HepG2 (cell line): Measurements from ENCODE around the gene TMEM141. TPM values are rescaled to one million over a fixed set of nuclear protein-coding genes. Genes with fewer than 3 reads are reported as not detected.

Experiments used
- ATAC-seq: fragments of 200-7000 bp; cut with Tn5 transposase; 3 replicates; pipeline ENCODE4 v1.9.1; 2020; ENCODE audit warnings: mild to moderate bottlenecking, moderate library complexity
- BruUV-seq: library from RNA; stranded (reverse); fragments of 400-500 nt; replicated peaks from 2 replicates; lab custom pipeline; 2021; lab: Mats Ljungman, UMichigan
- CTCF ChIA-PET: fragments of 300-600 bp; formaldehyde crosslinking; extraction: SDS; loops from one replicate; lab custom pipeline; 2021; ENCODE audit warnings: low total read pairs, inconsistent platforms, low intra/inter-chr PET ratio; lab: Yijun Ruan, JAX
- POLR2A ChIA-PET: fragments of 350-600 bp; sonication (Branson Sonifier 250); formaldehyde crosslinking; loops from one replicate; lab custom pipeline; 2020; ENCODE audit warnings: antibody characterized with exemption, inconsistent platforms; lab: Yijun Ruan, JAX
- DNase-seq: peaks from one replicate; pipeline ENCODE4 v3.0.0-alpha.2; 2015; ENCODE audit warnings: low spot score
- FAIRE-seq: peaks from 3 replicates; lab custom pipeline; 2011; peaks lifted over from hg19 to GRCh38; lab: Jason Lieb, UNC
- H2AFZ ChIP-seq: one replicate; pipeline ENCODE4 v1.6.1; 2011; ENCODE audit warnings: low read length, inconsistent platforms
- H3K27ac ChIP-seq: fragments of 300-600 bp; 3 replicates; pipeline ENCODE4 v1.8.0; 2011; ENCODE audit warnings: mixed run types, mild to moderate bottlenecking, mixed read lengths, low read length, inconsistent platforms; ENCODE audit not compliant: insufficient read depth; ENCODE audit errors: extremely low read length
- H3K27me3 ChIP-seq, 2 experiments: fragments of 200-600 bp in 1 of 2; 2 replicates in 1 of 2; 3 replicates in 1 of 2; pipeline versions ENCODE4 v1.6.0 to v1.8.0; 2011; ENCODE audit warnings: low read length in 2 of 2, mild to moderate bottlenecking in 2 of 2, moderate library complexity in 2 of 2, inconsistent platforms in 1 of 2; ENCODE audit not compliant: insufficient read depth in 2 of 2, control insufficient read depth in 1 of 2
- H3K36me3 ChIP-seq, 2 experiments: fragments of 200-600 bp in 1 of 2; replicated peaks in 1 of 2; 2 replicates in 1 of 2; 3 replicates in 1 of 2; pipeline versions ENCODE4 v1.5.1 to v1.8.0; 2011; ENCODE audit warnings: low read length in 2 of 2, inconsistent platforms in 1 of 2; ENCODE audit not compliant: insufficient read depth in 2 of 2, control insufficient read depth in 1 of 2
- H3K4me1 ChIP-seq: 2 replicates; pipeline ENCODE4 v1.5.1; 2012; ENCODE audit warnings: low read length, inconsistent platforms; ENCODE audit not compliant: insufficient read depth
- H3K4me2 ChIP-seq: 2 replicates; pipeline ENCODE4 v1.6.0; 2011; ENCODE audit warnings: low read depth, low read length, inconsistent platforms
- H3K4me3 ChIP-seq, 3 experiments: fragments of 200-600 bp in 1 of 3; sonication (generic), shearing (Covaris generic) in 1 of 3; replicated peaks in 1 of 3; 2 replicates each; pipeline ENCODE4 v1.5.1; 2011 to 2016; ENCODE audit warnings: low read length in 3 of 3, inconsistent platforms in 2 of 3, low read depth in 2 of 3, mild to moderate bottlenecking in 2 of 3, control low read depth in 1 of 3, mixed read lengths in 1 of 3; ENCODE audit not compliant: insufficient read depth in 1 of 3
- H3K79me2 ChIP-seq: one replicate; pipeline ENCODE4 v1.6.1; 2011; ENCODE audit warnings: low read length, inconsistent platforms; ENCODE audit not compliant: insufficient read depth
- H3K9ac ChIP-seq: 2 replicates; pipeline ENCODE4 v1.6.0; 2011; ENCODE audit warnings: mild to moderate bottlenecking, low read depth, low read length, inconsistent platforms; ENCODE audit not compliant: insufficient read depth
- H3K9me3 ChIP-seq: 2 replicates; pipeline ENCODE4 v1.5.1; 2012; ENCODE audit warnings: mild to moderate bottlenecking, low read length
- H4K20me1 ChIP-seq: 2 replicates; pipeline ENCODE4 v1.6.0; 2011; ENCODE audit warnings: inconsistent platforms, mild to moderate bottlenecking, low read length, moderate library complexity; ENCODE audit not compliant: insufficient read depth
- E2F5 ChIP-seq: sonication (generic); formaldehyde crosslinking; conservative IDR thresholded peaks from 2 replicates; pipeline ENCODE4 v1.4.0; 2020; ENCODE audit warnings: missing genetic modification reagents
- GATA4 ChIP-seq: sonication (generic); IDR thresholded peaks from 2 replicates; pipeline ENCODE4 v1.6.1; 2016; ENCODE audit warnings: antibody characterized with exemption, low read depth, borderline replicate concordance
- HNRNPL ChIP-seq: fragments of 200-400 bp; formaldehyde crosslinking; IDR thresholded peaks from 2 replicates; pipeline ENCODE4 v1.6.1; 2017; ENCODE audit warnings: mild to moderate bottlenecking, low read depth, low read length
- HOXA7 ChIP-seq: sonication (generic); formaldehyde crosslinking; IDR thresholded peaks from 2 replicates; pipeline ENCODE4 v1.8.1; 2022; ENCODE audit warnings: mild to moderate bottlenecking, missing genetic modification reagents, moderate library complexity
- NONO ChIP-seq, 2 experiments: fragments of 450-650 bp in 1 of 2; sonication (generic) in 1 of 2; formaldehyde crosslinking in 1 of 2; IDR thresholded peaks in 1 of 2; conservative IDR thresholded peaks in 1 of 2; 2 replicates each; pipeline versions ENCODE4 v1.6.1 to v1.8.0; 2017 to 2022; ENCODE audit warnings: mild to moderate bottlenecking in 1 of 2, missing genetic modification reagents in 1 of 2, moderate library complexity in 1 of 2
- PCBP1 ChIP-seq: fragments of 200-400 bp; formaldehyde crosslinking; IDR thresholded peaks from 2 replicates; pipeline ENCODE4 v1.6.1; 2017; ENCODE audit warnings: mild to moderate bottlenecking, low read depth, low read length, borderline replicate concordance
- PHF5A ChIP-seq: IDR thresholded peaks from one replicate; pipeline ENCODE4 v1.6.1; 2018; ENCODE audit warnings: low read depth, missing genetic modification reagents; ENCODE audit not compliant: unreplicated experiment
- RNF2 ChIP-seq: fragments of 450-650 bp; conservative IDR thresholded peaks from 2 replicates; pipeline ENCODE4 v1.6.1; 2016; ENCODE audit warnings: low read depth
- ZNF235 ChIP-seq: sonication (generic); formaldehyde crosslinking; IDR thresholded peaks from 2 replicates; pipeline ENCODE4 v1.8.1; 2023; ENCODE audit warnings: mild to moderate bottlenecking, missing genetic modification reagents, borderline replicate concordance
- WGBS: methylation state at CpG from one replicate; pipeline ENCODE4 v1.1.6; 2017; ENCODE audit warnings: low lambda C conversion rate; 5-methylcytosine and 5-hydroxymethylcytosine counted together
- in situ Hi-C: cut with HindIII; loops from 2 replicates; pipeline ENCODE4 v1.10.0; 2017; ENCODE audit warnings: low pct_unique_long_range_greater_than_20kb; ENCODE audit not compliant: extremely low pct_ligation_motif_present
- intact Hi-C: fragments of 100-400 bp; cut with micrococcal nuclease; formaldehyde crosslinking; loops from one replicate; pipeline ENCODE4 v1.10.0; 2022; ENCODE audit not compliant: unreplicated experiment
- polyA plus RNA-seq, 8 experiments: library from polyadenylated mRNA; depleted of rRNA in 3 of 8; stranded (reverse) in 7 of 8; unstranded in 1 of 8; fragments of >200 nt; fragmentation: Illumina TruSeq in 4 of 8; extraction: Trizol in 4 of 8; gene quantifications; 2 replicates each; pipeline versions ENCODE4 v1.2.1 to v1.2.3, GENCODE V29; 2011 to 2016; ENCODE audit warnings: low read depth in 4 of 8, missing spikeins in 1 of 8, mixed read lengths in 1 of 8; ENCODE audit not compliant: insufficient read depth in 1 of 8
- total RNA-seq, 5 experiments: library from RNA; depleted of rRNA; stranded (reverse); fragments of >200 nt; fragmentation: Illumina TruSeq; extraction: Trizol; gene quantifications; 2 replicates each; pipeline ENCODE4 v1.2.3, GENCODE V29; 2016; ENCODE audit warnings: low read depth in 1 of 5
- TF ChIP-seq, protein P1 (sequence below): sonication (generic); formaldehyde crosslinking; IDR thresholded peaks from 2 replicates; pipeline ENCODE4 v1.4.0; 2020; ENCODE audit warnings: mild to moderate bottlenecking, missing genetic modification reagents
- TF ChIP-seq, protein P2 (sequence below): sonication (generic); formaldehyde crosslinking; IDR thresholded peaks from 2 replicates; pipeline ENCODE4 v1.5.0; 2020; ENCODE audit warnings: mild to moderate bottlenecking, missing genetic modification reagents

Gene TMEM141
- total and polyA plus RNA-seq, 2 of the 13 experiments (the other 11 are each of a cell fraction or from before 2014, with no cell fraction given) = 81.0 to 202 TPM

GRCh38 chr9:136747161-136748060, 43.7 kb upstream of the TMEM141 start:
- peaks cover 4% of the 10 kb centered on the region for H3K4me1 ChIP-seq
- H3K27ac ChIP-seq = no peak overlapping the region
- 55% methylated on average over 14 of the region's 22 CpGs for WGBS
- FAIRE-seq (no peak), DNase-seq (no peak), ATAC-seq (no peak)
- no peaks in the 10 kb centered on the region for H3K36me3 ChIP-seq
- no peak overlapping the region for H3K9ac ChIP-seq
- 0 out of 2 replicates have a peak, but pooled peaks have one; percentile 22 for TF ChIP-seq PCBP1
- TF ChIP-seq ZNF235 = no peak
- TF ChIP-seq, protein P1, sequence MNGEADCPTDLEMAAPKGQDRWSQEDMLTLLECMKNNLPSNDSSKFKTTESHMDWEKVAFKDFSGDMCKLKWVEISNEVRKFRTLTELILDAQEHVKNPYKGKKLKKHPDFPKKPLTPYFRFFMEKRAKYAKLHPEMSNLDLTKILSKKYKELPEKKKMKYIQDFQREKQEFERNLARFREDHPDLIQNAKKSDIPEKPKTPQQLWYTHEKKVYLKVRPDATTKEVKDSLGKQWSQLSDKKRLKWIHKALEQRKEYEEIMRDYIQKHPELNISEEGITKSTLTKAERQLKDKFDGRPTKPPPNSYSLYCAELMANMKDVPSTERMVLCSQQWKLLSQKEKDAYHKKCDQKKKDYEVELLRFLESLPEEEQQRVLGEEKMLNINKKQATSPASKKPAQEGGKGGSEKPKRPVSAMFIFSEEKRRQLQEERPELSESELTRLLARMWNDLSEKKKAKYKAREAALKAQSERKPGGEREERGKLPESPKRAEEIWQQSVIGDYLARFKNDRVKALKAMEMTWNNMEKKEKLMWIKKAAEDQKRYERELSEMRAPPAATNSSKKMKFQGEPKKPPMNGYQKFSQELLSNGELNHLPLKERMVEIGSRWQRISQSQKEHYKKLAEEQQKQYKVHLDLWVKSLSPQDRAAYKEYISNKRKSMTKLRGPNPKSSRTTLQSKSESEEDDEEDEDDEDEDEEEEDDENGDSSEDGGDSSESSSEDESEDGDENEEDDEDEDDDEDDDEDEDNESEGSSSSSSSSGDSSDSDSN (CRISPR knock-in tag) = no peak
- no peak for TF ChIP-seq GATA4
- no peak for TF ChIP-seq E2F5 (CRISPR knock-in tag)
- no peak for TF ChIP-seq NONO (IDR thresholded peaks at IDR 0.05)
- TF ChIP-seq NONO (CRISPR knock-in tag; conservative IDR thresholded peaks at IDR 0.05) = no peak
- no peak for TF ChIP-seq RNF2
- TF ChIP-seq, protein P2, sequence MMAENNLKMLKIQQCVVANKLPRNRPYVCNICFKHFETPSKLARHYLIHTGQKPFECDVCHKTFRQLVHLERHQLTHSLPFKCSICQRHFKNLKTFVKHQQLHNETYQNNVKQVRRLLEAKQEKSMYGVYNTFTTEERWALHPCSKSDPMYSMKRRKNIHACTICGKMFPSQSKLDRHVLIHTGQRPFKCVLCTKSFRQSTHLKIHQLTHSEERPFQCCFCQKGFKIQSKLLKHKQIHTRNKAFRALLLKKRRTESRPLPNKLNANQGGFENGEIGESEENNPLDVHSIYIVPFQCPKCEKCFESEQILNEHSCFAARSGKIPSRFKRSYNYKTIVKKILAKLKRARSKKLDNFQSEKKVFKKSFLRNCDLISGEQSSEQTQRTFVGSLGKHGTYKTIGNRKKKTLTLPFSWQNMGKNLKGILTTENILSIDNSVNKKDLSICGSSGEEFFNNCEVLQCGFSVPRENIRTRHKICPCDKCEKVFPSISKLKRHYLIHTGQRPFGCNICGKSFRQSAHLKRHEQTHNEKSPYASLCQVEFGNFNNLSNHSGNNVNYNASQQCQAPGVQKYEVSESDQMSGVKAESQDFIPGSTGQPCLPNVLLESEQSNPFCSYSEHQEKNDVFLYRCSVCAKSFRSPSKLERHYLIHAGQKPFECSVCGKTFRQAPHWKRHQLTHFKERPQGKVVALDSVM = peak; percentile 91
- TF ChIP-seq HNRNPL = 0 out of 2 replicates have a peak, but pooled peaks have one; percentile 19
- TF ChIP-seq HOXA7 (CRISPR knock-in tag) = no peak
- no peak for TF ChIP-seq PHF5A (CRISPR knock-in tag)
- H3K9me3 ChIP-seq = peaks cover 14% of the 10 kb centered on the region
- BruUV-seq = no TSS peak
- in situ Hi-C loops = no loop called here
- no peak overlapping the region for H3K4me3 ChIP-seq
- POLR2A ChIA-PET = no interaction called here
- no peaks in the 10 kb centered on the region for H4K20me1 ChIP-seq
- intact Hi-C loops = no loop called here
- CTCF ChIA-PET = no interaction called here
- H3K4me2 ChIP-seq = no peak overlapping the region
- peaks cover 25 to 68% of the 10 kb centered on the region in 2 experiments; a peak in 4 of 5 replicates for H3K27me3 ChIP-seq
- H2AFZ ChIP-seq = no peak overlapping the region
- no peaks in the 10 kb centered on the region for H3K79me2 ChIP-seq
